ENCODE data around the gene P2RY2. TPM values are rescaled to one million over a fixed set of nuclear protein-coding genes. Genes with fewer than 3 reads are reported as not detected.

P2RY2 gene
- total RNA-seq, 1 experiment from 2014 or later: 2.9 TPM

GRCh38 chr11:73178681-73179080, 39.4 kb upstream of the P2RY2 start:
- Histone ChIP-seq H3K27ac (ENCODE audit: low read depth, low read length) (no peak overlapping the region), H3K4me1 (ENCODE audit: control insufficient read depth in 1 of 2, insufficient read depth in 2 of 2, low read length in 2 of 2) (peaks cover 0 to 11% of the 10 kb centered on the region in 2 experiments; a peak in 1 of 4 replicates), H3K79me2 (ENCODE audit: insufficient read depth, low read length) (no peaks in the 10 kb centered on the region), H2AFZ (ENCODE audit: low read depth, low read length, poor library complexity, severe bottlenecking) (no peak overlapping the region), H3K27me3 (ENCODE audit: insufficient read depth, low read length) (no peaks in the 10 kb centered on the region), H3K36me3 (ENCODE audit: control insufficient read depth in 1 of 2, insufficient read depth in 2 of 2, low read length in 2 of 2) (no peaks in the 10 kb centered on the region), H3K9ac (ENCODE audit: low read length) (no peak overlapping the region), H4K20me1 (ENCODE audit: insufficient read depth) (no peaks in the 10 kb centered on the region), H3K9me2 (ENCODE audit: insufficient read depth) (no peaks in the 10 kb centered on the region), H3K4me2 (ENCODE audit: low read length) (no peak overlapping the region), H3K9me3 (ENCODE audit: control insufficient read depth in 1 of 2, insufficient read depth in 1 of 2, low read depth in 1 of 2, low read length in 2 of 2) (no peaks in the 10 kb centered on the region), H3K4me3 (replicated peaks in 1 of 2; ENCODE audit: low read depth in 1 of 2, low read length in 2 of 2) (no peak overlapping the region)
- ATAC-seq: no peak
- RAD21 ChIA-PET (ENCODE audit: low non-redundant PET in 1 of 2, low total read pairs in 2 of 2, uncharacterized antibody in 2 of 2, unreplicated experiment in 2 of 2): no interaction called here
- POLR2A ChIA-PET: no interaction called here
- CTCF ChIA-PET: interaction anchor here (1.4 to 6.7 kb wide), 5 partner anchors 253 to 454 kb away, joined by 5 to 79 read pairs (median 22); no protein-coding TSS in a partner anchor
- DNase-seq (ENCODE audit: low read depth, low spot score): no peak
- TF ChIP-seq POLR2A (IDR thresholded peaks at IDR 0.05; ENCODE audit: borderline replicate concordance, extremely low read depth, insufficient read depth, insufficient read length): no peak
- TF ChIP-seq REST (IDR thresholded peaks at IDR 0.05; ENCODE audit: low read depth): no peak
- TF ChIP-seq EZH2phosphoT487 (IDR thresholded peaks at IDR 0.05; ENCODE audit: borderline replicate concordance): no peak
- TF ChIP-seq, protein P1, sequence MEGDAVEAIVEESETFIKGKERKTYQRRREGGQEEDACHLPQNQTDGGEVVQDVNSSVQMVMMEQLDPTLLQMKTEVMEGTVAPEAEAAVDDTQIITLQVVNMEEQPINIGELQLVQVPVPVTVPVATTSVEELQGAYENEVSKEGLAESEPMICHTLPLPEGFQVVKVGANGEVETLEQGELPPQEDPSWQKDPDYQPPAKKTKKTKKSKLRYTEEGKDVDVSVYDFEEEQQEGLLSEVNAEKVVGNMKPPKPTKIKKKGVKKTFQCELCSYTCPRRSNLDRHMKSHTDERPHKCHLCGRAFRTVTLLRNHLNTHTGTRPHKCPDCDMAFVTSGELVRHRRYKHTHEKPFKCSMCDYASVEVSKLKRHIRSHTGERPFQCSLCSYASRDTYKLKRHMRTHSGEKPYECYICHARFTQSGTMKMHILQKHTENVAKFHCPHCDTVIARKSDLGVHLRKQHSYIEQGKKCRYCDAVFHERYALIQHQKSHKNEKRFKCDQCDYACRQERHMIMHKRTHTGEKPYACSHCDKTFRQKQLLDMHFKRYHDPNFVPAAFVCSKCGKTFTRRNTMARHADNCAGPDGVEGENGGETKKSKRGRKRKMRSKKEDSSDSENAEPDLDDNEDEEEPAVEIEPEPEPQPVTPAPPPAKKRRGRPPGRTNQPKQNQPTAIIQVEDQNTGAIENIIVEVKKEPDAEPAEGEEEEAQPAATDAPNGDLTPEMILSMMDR (IDR thresholded peaks at IDR 0.05 in 2 of 3, conservative IDR thresholded peaks at IDR 0.05 in 1 of 3; ENCODE audit: borderline replicate concordance in 1 of 3, insufficient read depth in 1 of 3, low read depth in 2 of 3, low read length in 2 of 3): no peak
- no peak for TF ChIP-seq MAX (IDR thresholded peaks at IDR 0.05)
- no peak for TF ChIP-seq FOSL1 (IDR thresholded peaks at IDR 0.05; ENCODE audit: low read depth)
- no peak for TF ChIP-seq SIN3A (IDR thresholded peaks at IDR 0.05; ENCODE audit: low read depth)
- TF ChIP-seq ELF1 (IDR thresholded peaks at IDR 0.05; ENCODE audit: borderline replicate concordance, low read depth): no peak
- no peak for TF ChIP-seq YY1 (IDR thresholded peaks at IDR 0.05; ENCODE audit: extremely low read depth, insufficient replicate concordance, low read depth, low read length)
- BruUV-seq (replicated peaks): no TSS peak
- intact Hi-C loops (cut with micrococcal nuclease): loop anchor here (1.0 to 5.0 kb wide), 4 partner anchors 254 to 591 kb away; no protein-coding TSS in a partner anchor

All from HCT116 (cell line).